AG04449 (cell line): Measurements from ENCODE around the gene D2HGDH.

Experiments
- CTCF ChIA-PET: fragments of 350-600 bp; formaldehyde crosslinking; extraction: SDS; loops from one replicate; lab custom pipeline; 2021; ENCODE audit warnings: antibody characterized with exemption; lab: Yijun Ruan, JAX
- POLR2A ChIA-PET: fragments of 400-600, 350-600 bp; formaldehyde crosslinking; extraction: SDS; loops from one replicate; lab custom pipeline; 2020; ENCODE audit warnings: antibody characterized with exemption, inconsistent platforms; lab: Yijun Ruan, JAX
- DNase-seq: peaks from one replicate; pipeline ENCODE4 v3.0.0-alpha.2; 2010; ENCODE audit warnings: low read depth, low spot score
- H3K4me3 ChIP-seq: 2 replicates; pipeline ENCODE4 v1.5.1; 2011; ENCODE audit warnings: low read depth, mild to moderate bottlenecking, control low read depth, low read length
- CTCF ChIP-seq: IDR thresholded peaks from one replicate; pipeline ENCODE4 v1.5.1; 2011; ENCODE audit warnings: mild to moderate bottlenecking, moderate library complexity, low read length, control low read depth, inconsistent platforms; ENCODE audit not compliant: insufficient read depth; ENCODE audit errors: missing control alignments

Gene D2HGDH

GRCh38 chr2:241767464-241768250 is 33.2 kb downstream of the D2HGDH start:
- H3K4me3 ChIP-seq, result no peak overlapping the region
- TF ChIP-seq CTCF, result no peak
- CTCF ChIA-PET, result no interaction called here
- DNase-seq, result no peak
- POLR2A ChIA-PET, result no interaction called here

GRCh38 chr2:241768251-241768711 is 33.9 kb downstream of the D2HGDH start:
- no peak overlapping the region for H3K4me3 ChIP-seq
- ChIA-PET POLR2A (no interaction called here), CTCF (no interaction called here)
- no peak for TF ChIP-seq CTCF
- DNase-seq, result no peak

GRCh38 chr2:241768850-241769249 is 34.4 kb downstream of the D2HGDH start:
- ChIA-PET CTCF (no interaction called here), POLR2A (no interaction called here)
- DNase-seq, result no peak
- no peak overlapping the region for H3K4me3 ChIP-seq
- TF ChIP-seq CTCF, result no peak

- no peak for DNase-seq
- H3K4me3 ChIP-seq, result no peak overlapping the region
- CTCF ChIA-PET, result no interaction called here
- TF ChIP-seq CTCF, result no peak
- POLR2A ChIA-PET, result no interaction called here
Observed at GRCh38 chr2:241769819-241770184, 35.4 kb downstream of the D2HGDH start.

GRCh38 chr2:241770185-241770935 is 35.9 kb downstream of the D2HGDH start:
- no peak overlapping the region for H3K4me3 ChIP-seq
- TF ChIP-seq CTCF, result no peak
- CTCF ChIA-PET, result no interaction called here
- DNase-seq, result no peak
- POLR2A ChIA-PET, result no interaction called here

- no peak for TF ChIP-seq CTCF
- DNase-seq, result no peak
- H3K4me3 ChIP-seq, result no peak overlapping the region
- CTCF ChIA-PET, result no interaction called here
- POLR2A ChIA-PET, result no interaction called here
Observed at GRCh38 chr2:241770936-241771285, 36.5 kb downstream of the D2HGDH start.
